Neural cell (in vitro differentiated cells): ENCODE measurements around the gene USP36.

Experiments
- CTCF ChIP-seq: fragments of 450-650 bp; IDR thresholded peaks from 2 replicates; pipeline ENCODE4 v1.5.1; 2014; ENCODE audit warnings: antibody characterized with exemption, mild to moderate bottlenecking, moderate library complexity; ENCODE audit not compliant: poor library complexity, severe bottlenecking
- EP300 ChIP-seq: fragments of 450-650 bp; conservative IDR thresholded peaks from 2 replicates; pipeline ENCODE4 v1.6.1; 2014; ENCODE audit warnings: antibody characterized with exemption, mild to moderate bottlenecking, moderate library complexity; ENCODE audit not compliant: poor library complexity, severe bottlenecking
- POLR2AphosphoS5 ChIP-seq: IDR thresholded peaks from 2 replicates; pipeline ENCODE4 v1.6.1; 2012
- TAF1 ChIP-seq: IDR thresholded peaks from 2 replicates; pipeline ENCODE4 v1.6.1; 2012; ENCODE audit warnings: low read depth

GRCh38 chr17:78855561-78856165 is 15.0 kb upstream of the USP36 start:
- TF ChIP-seq CTCF (no peak), EP300 (no peak), TAF1 (no peak), POLR2AphosphoS5 (no peak)
